CD4-positive, alpha-beta T cell treated with Interferon gamma for 1 hour (primary cell): ENCODE results near the gene SLC38A3.

Experiments used
- DNase-seq: peaks from one replicate; pipeline ENCODE4 v3.0.0-alpha.2; 2020

Gene SLC38A3

GRCh38 chr3:50235716-50236483 lies 30.8 kb downstream of the SLC38A3 start, which contains the start of gene GNAI2:
Gene GNAI2, plus strand, starts transcription at chr3:50236204. Its CDS starts 132 bp downstream, at chr3:50236336.
- peak; percentile 99 for DNase-seq

DNA sequence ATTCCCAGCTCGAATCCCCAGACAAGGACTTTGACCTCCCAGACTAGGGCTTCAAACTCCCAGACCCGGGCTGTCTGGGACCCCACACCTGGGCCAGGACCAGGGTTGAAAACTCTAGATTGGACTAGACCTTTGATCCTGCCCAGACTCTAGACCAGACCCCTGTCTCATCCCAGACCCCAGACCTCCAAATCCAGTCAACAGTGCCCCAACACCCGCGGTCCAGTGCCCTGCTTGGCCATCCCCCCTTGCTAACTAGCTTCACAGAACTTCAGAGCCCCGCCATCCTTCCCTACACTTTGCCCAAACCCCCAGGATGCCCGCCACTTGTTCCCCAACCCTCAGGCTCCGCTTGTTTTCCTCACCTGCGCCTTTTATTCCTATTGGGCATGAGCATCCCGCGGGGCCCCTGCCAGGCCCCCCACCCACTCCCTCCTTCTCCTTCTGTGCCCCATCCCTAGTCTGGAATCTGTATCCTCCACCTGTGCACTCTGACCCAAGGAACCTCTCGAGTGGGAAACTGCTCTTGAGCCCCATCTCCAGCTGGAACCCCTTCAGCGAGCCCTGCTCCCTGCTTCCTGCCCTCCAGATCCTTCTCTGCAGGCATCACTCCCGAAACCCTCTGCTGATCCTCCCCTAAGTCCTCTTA lies 31.5 kb downstream of the SLC38A3 start:
- DNase-seq: no peak

- DNase-seq: peak; percentile 27
Measured at GRCh38 chr3:50237133-50237651, 32.1 kb downstream of the SLC38A3 start.

DNA sequence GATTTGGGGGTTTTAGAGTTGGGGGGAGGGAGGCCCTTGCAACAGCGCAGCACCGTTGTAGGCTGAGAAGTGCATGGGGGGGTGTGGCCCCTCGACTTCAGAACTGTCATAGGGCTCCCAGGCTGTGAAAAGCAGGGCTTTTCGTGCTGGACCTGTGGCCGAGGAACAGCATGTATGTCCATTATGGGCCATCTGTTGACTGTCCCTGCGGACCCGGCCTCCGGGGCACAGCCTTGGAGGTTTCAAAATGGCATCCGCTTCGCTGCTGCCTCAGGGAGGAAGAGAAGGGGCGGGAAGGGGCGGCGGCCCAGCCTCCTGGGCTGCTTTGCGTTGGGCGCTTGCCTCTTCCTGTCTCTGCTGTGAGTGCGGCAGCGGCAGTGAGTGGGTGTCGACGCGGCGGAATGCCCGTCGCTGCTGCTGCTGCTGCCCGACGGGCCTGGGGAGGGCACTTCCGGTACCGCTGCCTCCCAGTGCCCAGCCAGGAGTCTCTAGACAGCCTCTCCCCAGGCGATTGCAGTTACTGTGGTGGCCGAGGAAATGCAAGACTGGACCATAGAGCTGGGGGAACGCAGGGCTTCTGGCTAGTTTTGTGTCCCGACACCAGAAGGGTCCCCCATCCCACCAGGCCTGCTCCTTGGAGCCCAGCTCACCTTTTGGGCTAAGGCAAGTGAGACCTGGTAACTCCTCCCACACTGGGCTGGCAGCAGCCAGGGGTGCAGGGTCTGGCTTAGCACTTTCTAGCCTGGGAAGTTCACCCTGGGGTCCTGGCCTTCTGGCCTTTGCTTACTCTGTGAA lies 32.9 kb downstream of the SLC38A3 start:
- DNase-seq: peak; percentile 85

- DNase-seq: peak; percentile 20
Measured at GRCh38 chr3:50238549-50239026, 33.5 kb downstream of the SLC38A3 start.

DNA sequence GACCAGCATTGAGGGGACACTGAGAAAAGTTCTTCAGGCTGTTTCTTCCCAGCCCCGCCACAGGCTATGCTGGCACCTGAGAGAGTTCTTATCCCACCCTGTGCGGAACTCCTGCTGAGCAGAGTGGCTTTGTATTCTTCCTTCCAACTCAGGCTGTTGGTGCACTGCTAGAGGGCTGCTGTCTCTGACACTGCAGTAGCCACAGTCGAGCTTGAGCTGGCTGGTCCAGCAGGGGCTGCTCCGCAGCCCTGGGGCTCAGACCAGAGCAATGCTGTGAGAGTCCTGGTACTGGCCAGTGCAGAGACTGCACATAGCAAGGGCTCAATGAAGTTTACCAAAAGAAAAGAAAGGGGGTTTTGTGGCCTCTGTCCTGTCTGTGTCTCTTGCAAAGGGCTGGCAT lies 34.6 kb downstream of the SLC38A3 start:
- DNase-seq: no peak

GRCh38 chr3:50241163-50241562 lies 36.1 kb downstream of the SLC38A3 start:
- DNase-seq: no peak

DNA sequence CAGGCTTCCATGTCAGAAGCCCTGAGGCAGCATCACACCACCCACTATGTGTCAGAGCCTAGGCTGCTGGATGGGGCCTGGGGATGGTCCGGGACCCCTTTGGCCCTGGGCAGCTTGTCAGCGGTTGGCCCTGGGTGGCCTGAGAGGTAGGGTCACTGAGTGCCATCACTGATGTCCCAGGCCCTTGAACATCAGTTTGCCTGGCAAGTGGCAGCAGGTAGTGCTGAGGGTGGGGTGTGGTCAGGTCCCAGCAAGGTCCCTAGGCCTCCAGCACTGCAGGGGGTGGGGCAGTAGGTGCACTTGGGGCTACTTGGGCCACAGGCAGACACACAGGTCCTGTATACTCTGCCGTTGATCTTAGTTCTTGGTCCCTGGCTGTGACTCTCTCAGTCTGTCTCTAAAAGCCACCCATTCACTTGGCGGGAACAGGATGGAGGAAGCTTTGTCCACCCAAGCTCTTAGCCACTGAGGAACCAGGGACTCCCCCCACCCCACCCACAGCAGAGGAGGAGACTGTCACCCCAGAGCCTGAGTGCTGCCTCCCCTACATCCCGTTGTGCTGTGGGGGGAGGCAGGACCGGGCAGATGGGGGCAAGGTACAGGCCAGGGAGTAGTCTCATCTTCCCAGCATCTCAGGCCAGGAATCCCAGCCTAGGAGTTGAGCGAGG lies 36.8 kb downstream of the SLC38A3 start:
- DNase-seq: no peak

- DNase-seq: no peak
Measured at GRCh38 chr3:50242381-50242770, 37.3 kb downstream of the SLC38A3 start.

DNA sequence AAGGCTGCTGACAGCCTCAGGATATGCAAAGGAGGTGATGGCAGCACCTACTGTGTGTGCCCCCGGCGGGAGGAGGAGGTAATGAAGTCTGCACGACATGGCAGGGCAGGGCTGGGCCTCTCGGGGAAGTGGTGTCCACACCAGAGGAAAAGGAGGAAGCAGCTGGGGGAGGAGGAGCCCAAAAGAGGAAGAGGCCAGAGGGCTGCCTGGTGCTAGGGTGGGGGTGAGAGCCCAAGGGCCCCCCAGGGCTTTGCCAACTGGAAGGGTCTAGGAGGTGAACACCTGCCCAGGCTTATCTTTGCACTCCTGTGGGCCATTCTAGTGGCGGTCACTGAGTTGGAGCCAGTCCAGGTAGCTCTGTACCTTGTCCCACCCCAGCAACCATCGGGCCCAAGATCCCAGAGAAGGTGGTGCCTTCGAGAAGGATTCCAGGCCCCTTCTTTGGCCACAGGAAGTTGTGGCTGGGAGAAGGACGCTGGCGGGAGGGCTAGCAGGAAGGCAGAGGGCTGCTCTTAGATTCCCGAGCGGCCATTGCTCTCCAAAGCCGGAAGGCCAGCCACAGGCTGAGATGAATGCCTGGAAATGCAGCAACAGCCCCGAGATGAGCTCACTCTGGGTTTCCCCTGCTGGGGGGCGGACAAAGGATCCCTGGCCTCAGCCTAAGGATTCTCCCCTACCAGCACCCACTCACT lies 37.9 kb downstream of the SLC38A3 start:
- DNase-seq: peak; percentile 84

DNA sequence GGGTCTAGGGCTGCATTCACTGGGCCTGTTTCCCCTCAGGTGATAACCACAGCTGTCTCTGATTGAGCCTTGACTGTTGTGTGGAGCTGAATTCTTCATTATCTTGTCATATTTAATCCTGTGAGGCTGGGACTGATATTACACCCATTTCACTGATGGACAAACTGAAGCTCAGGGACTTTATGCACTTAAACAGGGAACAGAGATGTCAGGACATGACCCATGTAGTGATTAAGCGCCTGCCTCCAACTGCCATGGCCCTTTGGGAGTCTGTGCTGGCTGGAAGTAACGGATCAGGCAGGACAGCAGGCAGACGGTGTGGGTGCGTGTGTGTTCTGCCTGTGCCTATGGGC lies 38.4 kb downstream of the SLC38A3 start:
- DNase-seq: no peak

DNA sequence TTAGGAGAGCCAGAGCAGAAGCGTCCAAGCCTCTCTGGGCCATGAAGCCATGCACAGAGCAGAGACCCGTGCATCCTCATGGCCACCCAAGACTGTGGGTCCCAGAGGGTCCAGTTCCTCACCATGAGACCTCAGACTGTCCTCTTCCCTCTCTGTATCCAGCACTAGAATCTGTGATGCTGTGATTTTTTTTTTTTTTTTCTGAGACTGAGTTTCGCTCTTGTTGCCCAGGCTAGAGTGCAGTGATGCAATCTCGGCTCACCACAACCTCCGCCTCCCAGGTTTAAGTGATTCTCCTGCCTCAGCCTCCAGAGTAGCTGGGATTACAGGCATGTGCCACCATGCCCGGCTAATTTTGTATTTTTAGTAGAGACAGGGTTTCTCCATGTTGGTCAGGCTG lies 39.7 kb downstream of the SLC38A3 start:
- peak; percentile 30 for DNase-seq

- DNase-seq: no peak
Measured at GRCh38 chr3:50245251-50245745, 40.2 kb downstream of the SLC38A3 start.

DNA sequence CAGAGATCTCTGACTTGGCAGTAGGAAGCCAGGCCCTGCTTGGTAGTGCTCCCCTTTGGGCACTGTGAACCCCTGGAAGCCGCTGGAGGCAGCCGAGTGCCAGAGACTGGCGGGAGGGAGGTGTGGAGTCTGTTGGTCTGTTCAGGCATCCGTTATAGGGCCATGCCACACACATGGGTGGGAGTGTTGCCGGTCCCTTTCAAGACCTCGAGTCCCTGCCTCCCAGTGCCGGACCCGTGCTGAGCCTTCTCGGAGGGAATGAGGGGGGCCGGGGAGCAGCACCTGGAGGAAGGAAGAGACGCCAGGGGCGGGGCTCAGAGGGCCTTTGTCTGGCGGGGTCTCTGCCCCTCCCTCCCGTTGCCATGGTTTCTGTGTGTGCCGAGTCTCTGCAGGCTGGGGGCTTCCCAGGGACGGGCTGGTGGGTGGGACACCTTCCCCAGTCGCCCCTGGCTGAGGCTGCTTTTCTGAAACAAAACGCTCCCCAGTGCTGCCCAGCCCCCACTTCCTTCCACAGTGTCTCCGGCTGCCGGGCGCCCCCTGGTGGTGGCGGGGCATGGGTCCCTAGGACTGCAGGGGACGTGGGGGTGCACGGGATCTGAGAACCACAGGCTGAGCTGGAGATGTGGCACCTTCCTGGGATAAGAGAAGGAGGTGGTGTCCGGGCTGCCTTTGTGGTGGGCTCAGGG lies 40.9 kb downstream of the SLC38A3 start:
- DNase-seq: peak; percentile 88

DNA sequence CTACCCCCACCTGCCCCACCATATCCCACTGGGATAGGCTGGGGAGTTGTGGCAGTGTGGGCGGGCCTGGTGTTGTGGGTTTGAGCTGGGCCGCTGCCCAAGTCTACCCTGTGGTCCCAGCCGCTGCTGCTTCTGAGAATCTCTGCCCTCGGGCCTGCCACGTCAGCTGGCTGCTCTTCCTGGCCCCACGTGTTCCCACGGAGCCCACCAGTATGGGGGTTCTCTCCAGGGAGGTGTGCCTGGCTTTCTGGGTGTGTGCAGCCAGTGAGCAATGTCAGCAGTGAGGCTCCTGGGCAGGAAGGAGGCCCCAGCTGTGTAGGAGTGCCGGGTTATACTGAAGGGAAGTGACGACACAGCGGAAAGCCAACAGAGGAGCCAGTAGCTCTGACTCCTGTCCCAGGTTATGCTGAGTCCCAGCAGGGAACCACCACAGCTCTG lies 41.5 kb downstream of the SLC38A3 start:
- peak; percentile 78 for DNase-seq

DNA sequence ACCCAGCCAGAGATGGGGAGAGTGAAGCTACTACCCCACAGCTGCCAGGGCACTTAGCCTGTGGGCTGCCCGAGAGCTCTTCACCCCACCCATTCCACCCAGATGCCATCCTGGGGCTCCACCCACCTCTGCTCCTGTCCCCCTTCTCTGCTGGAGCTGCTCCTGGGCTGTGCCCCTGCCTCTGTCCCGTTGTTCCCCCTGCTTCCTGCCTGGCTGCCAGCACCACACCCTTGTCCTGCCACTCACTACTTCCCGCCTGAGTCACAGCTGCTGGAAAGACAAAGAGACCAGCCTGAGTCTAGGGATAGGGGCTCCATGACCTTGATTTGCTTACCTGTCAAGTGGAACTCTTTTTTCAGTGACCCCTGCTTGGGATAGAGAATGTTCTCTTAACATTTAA lies 43.3 kb downstream of the SLC38A3 start:
- DNase-seq: no peak

- DNase-seq: no peak
Measured at GRCh38 chr3:50249457-50249856, 44.4 kb downstream of the SLC38A3 start.

GRCh38 chr3:50250514-50250913 lies 45.4 kb downstream of the SLC38A3 start:
- DNase-seq: no peak

DNA sequence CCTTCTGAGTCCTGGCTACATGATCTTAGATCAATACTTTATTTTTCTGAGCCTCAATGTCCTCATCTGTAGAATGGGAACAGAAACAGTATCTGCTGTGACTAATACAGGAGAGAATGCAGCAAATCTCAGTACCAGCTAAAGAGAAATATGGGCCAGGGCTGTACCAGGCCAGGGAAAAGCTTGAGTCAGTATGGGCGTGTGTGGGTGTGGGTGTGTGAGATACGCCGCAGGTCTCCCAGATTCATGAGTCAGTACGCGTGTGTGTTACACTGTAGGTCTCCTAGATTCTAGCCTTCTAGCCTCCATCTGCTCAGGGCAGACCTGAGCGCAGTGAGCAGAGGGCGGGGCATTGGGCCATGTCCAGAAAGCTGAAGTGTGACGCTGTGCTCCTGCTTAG lies 46.1 kb downstream of the SLC38A3 start:
- DNase-seq: no peak

- peak; percentile 69 for DNase-seq
Measured at GRCh38 chr3:50254577-50255250, 49.6 kb downstream of the SLC38A3 start.

DNA sequence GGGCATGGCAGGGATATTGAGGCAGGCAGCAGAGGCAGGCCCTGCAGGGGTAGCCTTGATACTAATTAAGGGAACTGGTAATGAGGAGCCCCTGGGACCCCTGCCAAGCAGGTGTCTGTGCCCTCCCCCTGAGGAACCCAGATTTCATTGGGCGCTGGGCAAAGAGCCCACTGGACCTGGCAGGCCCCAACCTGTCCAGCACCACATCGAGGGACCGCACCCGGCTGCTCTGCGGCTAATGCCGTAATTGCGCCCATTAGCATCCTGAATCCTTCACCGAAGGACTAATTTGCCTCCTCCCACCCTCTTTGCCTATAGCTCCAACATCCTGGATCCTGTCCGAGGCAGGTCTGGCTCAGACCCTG lies 50.2 kb downstream of the SLC38A3 start:
- DNase-seq: no peak
